ENCODE measurements around the gene RETN. TPM values are rescaled to one million over a fixed set of nuclear protein-coding genes. Genes with fewer than 3 reads are reported as not detected.

Gene RETN
- total and polyA plus RNA-seq, 9 donors = 2.0 to 4.5 (median 2.7) TPM

- 89% methylated on average over 10 of the region's 12 CpGs for WGBS (ENCODE audit: insufficient coverage)
- no peak for DNase-seq
- H3K9me3 ChIP-seq (replicated peaks; ENCODE audit: control insufficient read depth, low read depth, low read length) = no peaks in the 10 kb centered on the region
- H3K4me1 ChIP-seq (ENCODE audit: control insufficient read depth, insufficient read depth, low read length) = no peaks in the 10 kb centered on the region
- H3K36me3 ChIP-seq (ENCODE audit: control insufficient read depth, insufficient read depth, low read length) = no peaks in the 10 kb centered on the region
- no peak overlapping the region for H3K27ac ChIP-seq (ENCODE audit: low read length)
- H3K4me3 ChIP-seq (ENCODE audit: low read length) = no peak overlapping the region
- peaks cover 8% of the 10 kb centered on the region for H3K27me3 ChIP-seq (ENCODE audit: control insufficient read depth, insufficient read depth, low read length)
Measured at GRCh38 chr19:7701049-7701653, 32.3 kb downstream of the RETN start.

GRCh38 chr19:7701654-7702457, 33.0 kb downstream of the RETN start, which contains the start of gene FCER2:
Gene FCER2, minus strand, starts transcription at chr19:7702131. Its CDS starts 2,371 bp downstream, at chr19:7699760.
- no peak within 1 kb of the TSS for H3K27ac ChIP-seq (ENCODE audit: low read length)
- H3K9me3 ChIP-seq (replicated peaks; ENCODE audit: control insufficient read depth, low read depth, low read length) = no peaks in the 10 kb centered on the region
- no peak within 1 kb of the TSS for H3K4me3 ChIP-seq (ENCODE audit: low read length)
- H3K4me1 ChIP-seq (ENCODE audit: control insufficient read depth, insufficient read depth, low read length) = no peaks in the 10 kb centered on the region
- H3K27me3 ChIP-seq (ENCODE audit: control insufficient read depth, insufficient read depth, low read length) = peaks cover 8% of the 10 kb centered on the region
- peak; percentile 57 for DNase-seq
- WGBS (ENCODE audit: insufficient coverage) = 49% methylated on average over 9 of the region's 20 CpGs
- no peaks in the 10 kb centered on the region for H3K36me3 ChIP-seq (ENCODE audit: control insufficient read depth, insufficient read depth, low read length)

- no peak for DNase-seq
- no peak overlapping the region for H3K4me3 ChIP-seq (ENCODE audit: low read length)
- peaks cover 5% of the 10 kb centered on the region for H3K4me1 ChIP-seq (ENCODE audit: control insufficient read depth, insufficient read depth, low read length)
- H3K27ac ChIP-seq (ENCODE audit: low read length) = no peak overlapping the region
- no peaks in the 10 kb centered on the region for H3K36me3 ChIP-seq (ENCODE audit: control insufficient read depth, insufficient read depth, low read length)
- 63% methylated on average over 8 of the region's 8 CpGs for WGBS (ENCODE audit: insufficient coverage)
- no peaks in the 10 kb centered on the region for H3K9me3 ChIP-seq (replicated peaks; ENCODE audit: control insufficient read depth, low read depth, low read length)
- H3K27me3 ChIP-seq (ENCODE audit: control insufficient read depth, insufficient read depth, low read length) = peaks cover 3% of the 10 kb centered on the region
Measured at GRCh38 chr19:7703332-7703731, 34.5 kb downstream of the RETN start.

GRCh38 chr19:7704280-7705060, 35.6 kb downstream of the RETN start:
- H3K27ac ChIP-seq (ENCODE audit: low read length) = no peak overlapping the region
- H3K27me3 ChIP-seq (ENCODE audit: control insufficient read depth, insufficient read depth, low read length) = peaks cover 2% of the 10 kb centered on the region
- no peak for DNase-seq
- 66% methylated on average over 5 of the region's 6 CpGs for WGBS (ENCODE audit: insufficient coverage)
- no peaks in the 10 kb centered on the region for H3K9me3 ChIP-seq (replicated peaks; ENCODE audit: control insufficient read depth, low read depth, low read length)
- no peaks in the 10 kb centered on the region for H3K36me3 ChIP-seq (ENCODE audit: control insufficient read depth, insufficient read depth, low read length)
- H3K4me1 ChIP-seq (ENCODE audit: control insufficient read depth, insufficient read depth, low read length) = peaks cover 5% of the 10 kb centered on the region
- no peak overlapping the region for H3K4me3 ChIP-seq (ENCODE audit: low read length)

GRCh38 chr19:7705387-7706187, 36.7 kb downstream of the RETN start:
- H3K36me3 ChIP-seq (ENCODE audit: control insufficient read depth, insufficient read depth, low read length) = no peaks in the 10 kb centered on the region
- H3K4me1 ChIP-seq (ENCODE audit: control insufficient read depth, insufficient read depth, low read length) = peaks cover 5% of the 10 kb centered on the region
- 49% methylated on average over 17 of the region's 24 CpGs for WGBS (ENCODE audit: insufficient coverage)
- no peak overlapping the region for H3K4me3 ChIP-seq (ENCODE audit: low read length)
- peaks cover 2% of the 10 kb centered on the region for H3K27me3 ChIP-seq (ENCODE audit: control insufficient read depth, insufficient read depth, low read length)
- no peaks in the 10 kb centered on the region for H3K9me3 ChIP-seq (replicated peaks; ENCODE audit: control insufficient read depth, low read depth, low read length)
- peak; percentile 76 for DNase-seq
- peak overlapping the region; percentile 62 for H3K27ac ChIP-seq (ENCODE audit: low read length)

DNA sequence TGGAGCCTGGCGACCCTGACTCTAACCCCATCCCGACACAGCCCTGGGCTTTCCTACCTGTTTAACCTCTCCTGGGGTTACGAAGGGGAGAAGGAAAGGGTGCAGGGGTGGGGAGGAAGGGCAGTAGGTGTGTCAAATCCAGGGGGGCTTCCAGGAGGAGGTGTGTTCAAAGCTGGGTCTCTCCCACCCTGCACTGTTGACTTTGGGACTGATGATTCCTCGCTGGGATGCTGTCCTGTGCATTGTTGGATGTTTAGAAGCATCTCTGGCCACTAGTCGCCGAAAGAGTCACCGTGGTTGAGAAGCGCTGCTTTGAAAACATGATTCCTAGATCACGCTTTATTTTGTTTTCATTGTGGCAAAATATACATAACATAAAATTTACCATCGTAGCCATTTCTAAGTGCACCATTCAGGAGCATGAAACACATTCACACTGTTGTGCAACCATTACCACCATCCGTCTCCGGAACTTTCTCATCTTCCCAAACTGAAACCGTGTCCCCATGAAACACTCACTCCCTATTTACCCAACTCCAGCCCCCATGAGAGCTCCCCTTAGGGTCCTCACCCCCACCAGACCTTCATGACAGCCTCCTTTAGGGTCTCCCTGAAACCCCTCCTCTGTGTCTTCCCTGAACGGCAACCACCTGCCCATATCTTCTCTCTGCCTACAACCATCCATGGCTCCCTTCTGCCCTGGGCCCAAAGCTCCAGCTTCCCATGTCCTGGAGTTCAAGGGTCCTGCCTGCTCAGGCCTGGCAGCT, 37.5 kb downstream of the RETN start:
- Histone ChIP-seq H3K36me3 (ENCODE audit: control insufficient read depth, insufficient read depth, low read length) (no peaks in the 10 kb centered on the region), H3K9me3 (replicated peaks; ENCODE audit: control insufficient read depth, low read depth, low read length) (no peaks in the 10 kb centered on the region), H3K4me3 (ENCODE audit: low read length) (no peak overlapping the region), H3K27me3 (ENCODE audit: control insufficient read depth, insufficient read depth, low read length) (no peaks in the 10 kb centered on the region), H3K27ac (ENCODE audit: low read length) (peak overlapping the region; percentile 62), H3K4me1 (ENCODE audit: control insufficient read depth, insufficient read depth, low read length) (peaks cover 5% of the 10 kb centered on the region)
- 69% methylated on average over 7 of the region's 14 CpGs for whole genome bisulfite sequencing (ENCODE audit: insufficient coverage)
- DNase-seq = no peak

GRCh38 chr19:7706955-7707456, 38.2 kb downstream of the RETN start:
- no peaks in the 10 kb centered on the region for H3K36me3 ChIP-seq (ENCODE audit: control insufficient read depth, insufficient read depth, low read length)
- H3K4me3 ChIP-seq (ENCODE audit: low read length) = no peak overlapping the region
- H3K4me1 ChIP-seq (ENCODE audit: control insufficient read depth, insufficient read depth, low read length) = peaks cover 5% of the 10 kb centered on the region
- H3K9me3 ChIP-seq (replicated peaks; ENCODE audit: control insufficient read depth, low read depth, low read length) = no peaks in the 10 kb centered on the region
- H3K27ac ChIP-seq (ENCODE audit: low read length) = peak overlapping the region; percentile 13
- WGBS (ENCODE audit: insufficient coverage) = 39% methylated on average over 5 of the region's 8 CpGs
- DNase-seq = peak; percentile 40
- H3K27me3 ChIP-seq (ENCODE audit: control insufficient read depth, insufficient read depth, low read length) = no peaks in the 10 kb centered on the region

DNA sequence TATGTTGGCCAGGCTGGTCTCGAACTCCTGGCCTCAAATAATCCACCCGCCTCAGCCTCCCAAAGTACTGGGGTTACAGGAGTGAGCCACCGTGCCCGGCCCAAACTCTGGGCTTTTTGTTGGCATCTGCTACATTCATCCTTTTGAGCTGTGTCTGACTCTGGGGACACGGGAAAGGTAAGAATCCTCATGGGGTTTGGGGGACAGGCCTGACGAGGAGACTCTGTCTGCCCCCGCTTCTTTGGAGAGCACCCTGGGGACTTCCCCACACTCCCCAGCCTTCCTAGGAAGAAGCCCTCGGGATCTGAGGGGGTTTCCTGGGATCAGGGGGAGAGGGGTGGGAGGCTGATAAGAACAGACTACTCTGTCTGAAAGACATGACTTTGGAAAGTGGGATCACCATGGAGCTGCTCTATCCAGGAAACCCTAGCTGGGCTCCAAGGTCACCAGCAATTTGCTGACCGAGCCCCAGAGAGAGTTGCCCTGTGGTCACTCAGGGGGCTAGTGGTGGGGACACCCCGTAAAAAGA, 41.1 kb downstream of the RETN start:
- Histone ChIP-seq H3K27ac (ENCODE audit: low read length) (no peak overlapping the region), H3K36me3 (ENCODE audit: control insufficient read depth, insufficient read depth, low read length) (no peaks in the 10 kb centered on the region), H3K4me3 (ENCODE audit: low read length) (no peak overlapping the region), H3K4me1 (ENCODE audit: control insufficient read depth, insufficient read depth, low read length) (peaks cover 5% of the 10 kb centered on the region), H3K9me3 (replicated peaks; ENCODE audit: control insufficient read depth, low read depth, low read length) (no peaks in the 10 kb centered on the region), H3K27me3 (ENCODE audit: control insufficient read depth, insufficient read depth, low read length) (no peaks in the 10 kb centered on the region)
- 79% methylated on average over 5 of the region's 10 CpGs for WGBS (ENCODE audit: insufficient coverage)
- DNase-seq = no peak

DNA sequence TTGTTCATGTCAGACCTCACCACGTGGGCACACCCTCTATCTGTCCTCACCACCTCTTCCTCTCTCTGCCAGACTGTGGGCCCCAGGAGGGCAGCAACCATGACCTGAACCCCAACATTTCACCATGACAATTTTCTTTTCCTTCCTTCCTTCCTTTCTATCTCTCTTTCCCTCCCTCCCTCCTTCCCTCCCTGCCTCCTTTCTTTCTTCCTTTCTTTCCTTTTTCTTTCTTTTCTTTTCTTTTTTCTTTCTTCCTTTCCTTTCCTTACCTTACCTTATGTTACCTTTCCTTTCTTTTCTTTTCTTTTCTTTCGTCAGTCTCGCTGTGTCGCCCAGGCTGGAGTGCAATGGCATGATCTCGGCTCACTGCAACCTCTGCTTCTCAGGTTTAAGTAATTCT, 41.8 kb downstream of the RETN start:
- no peaks in the 10 kb centered on the region for H3K36me3 ChIP-seq (ENCODE audit: control insufficient read depth, insufficient read depth, low read length)
- H3K4me3 ChIP-seq (ENCODE audit: low read length) = no peak overlapping the region
- peaks cover 5% of the 10 kb centered on the region for H3K4me1 ChIP-seq (ENCODE audit: control insufficient read depth, insufficient read depth, low read length)
- DNase-seq = no peak
- 72% methylated on average over 5 of the region's 5 CpGs for WGBS (ENCODE audit: insufficient coverage)
- no peaks in the 10 kb centered on the region for H3K9me3 ChIP-seq (replicated peaks; ENCODE audit: control insufficient read depth, low read depth, low read length)
- H3K27ac ChIP-seq (ENCODE audit: low read length) = no peak overlapping the region
- H3K27me3 ChIP-seq (ENCODE audit: control insufficient read depth, insufficient read depth, low read length) = no peaks in the 10 kb centered on the region
